K562 (cell line): Measurements from ENCODE around the gene PNPLA7. TPM values are rescaled to one million over a fixed set of nuclear protein-coding genes. Genes with fewer than 3 reads are reported as not detected.

Source experiments
- ATAC-seq: fragments of 200-7000 bp; cut with Tn5 transposase; 3 replicates; pipeline ENCODE4 v1.9.1; 2020; ENCODE audit warnings: moderate library complexity
- BruUV-seq: library from RNA; stranded (reverse); fragments of 400-500 nt; replicated peaks from 2 replicates; lab custom pipeline; 2021; lab: Mats Ljungman, UMichigan
- CTCF ChIA-PET: fragments of 300-600 bp; formaldehyde crosslinking; extraction: SDS; loops from one replicate; lab custom pipeline; 2021; ENCODE audit warnings: low intra/inter-chr PET ratio; lab: Yijun Ruan, JAX
- POLR2A ChIA-PET: fragments of 300-600, 350-650 bp; sonication (Branson Sonifier 250); formaldehyde crosslinking; extraction: SDS; loops from one replicate; lab custom pipeline; 2021; ENCODE audit warnings: antibody characterized with exemption, inconsistent platforms; lab: Yijun Ruan, JAX
- DNase-seq, 4 experiments: peaks; one replicate each; pipeline versions ENCODE4 v3.0.0 to v3.0.0-alpha.2; 2011 to 2018; ENCODE audit warnings: low spot score in 3 of 4, mixed read lengths in 3 of 4; ENCODE audit errors: extremely low read depth in 1 of 4
- FAIRE-seq: peaks from 2 replicates; lab custom pipeline; 2011; peaks lifted over from hg19 to GRCh38; lab: Jason Lieb, UNC
- H2AFZ ChIP-seq: 2 replicates; pipeline ENCODE4 v1.6.0; 2011; ENCODE audit warnings: low read depth, low read length, control low read depth, inconsistent platforms
- H3K27ac ChIP-seq: fragments of 200-600 bp; 3 replicates; pipeline ENCODE4 v1.8.0; 2011; ENCODE audit warnings: low read depth, mild to moderate bottlenecking, control low read depth, inconsistent platforms, low read length, moderate library complexity, mixed read lengths; ENCODE audit errors: extremely low read depth
- H3K27me3 ChIP-seq, 2 experiments: fragments of 300-600 bp in 1 of 2; 2 replicates in 1 of 2; 3 replicates in 1 of 2; pipeline versions ENCODE4 v1.6.0 to v1.8.0; 2011; ENCODE audit warnings: inconsistent platforms in 2 of 2, low read length in 2 of 2, mild to moderate bottlenecking in 1 of 2, mixed read lengths in 1 of 2, moderate library complexity in 1 of 2; ENCODE audit not compliant: control insufficient read depth in 2 of 2, insufficient read depth in 2 of 2
- H3K36me3 ChIP-seq: fragments of 300-600 bp; 3 replicates; pipeline ENCODE4 v1.8.0; 2011; ENCODE audit warnings: mild to moderate bottlenecking, low read length, inconsistent platforms; ENCODE audit not compliant: control insufficient read depth, insufficient read depth
- H3K4me1 ChIP-seq, 2 experiments: fragments of 200-600 bp in 1 of 2; replicated peaks in 1 of 2; 2 replicates in 1 of 2; 3 replicates in 1 of 2; pipeline versions ENCODE4 v1.5.1 to v1.8.0; 2011; ENCODE audit warnings: inconsistent platforms in 2 of 2, low read length in 2 of 2, mild to moderate bottlenecking in 1 of 2, mixed read lengths in 1 of 2, moderate library complexity in 1 of 2; ENCODE audit not compliant: control insufficient read depth in 2 of 2, insufficient read depth in 2 of 2
- H3K4me2 ChIP-seq: 2 replicates; pipeline ENCODE4 v1.6.1; 2011; ENCODE audit warnings: low read length, control low read depth, inconsistent platforms, mixed read lengths; ENCODE audit not compliant: insufficient read depth
- H3K4me3 ChIP-seq: fragments of 200-600 bp; sonication (generic), shearing (Covaris generic); 2 replicates; pipeline ENCODE4 v1.5.1; 2016; ENCODE audit warnings: control low read depth, inconsistent platforms
- H3K79me2 ChIP-seq: fragments of 200-600 bp; 3 replicates; pipeline ENCODE4 v1.8.0; 2011; ENCODE audit warnings: low read length, inconsistent platforms; ENCODE audit not compliant: control insufficient read depth, insufficient read depth
- H3K9ac ChIP-seq, 2 experiments: 2 replicates each; pipeline versions ENCODE4 v1.6.0 to v1.6.1; 2011; ENCODE audit warnings: low read depth in 2 of 2, low read length in 2 of 2, control low read depth in 1 of 2, inconsistent platforms in 1 of 2, mild to moderate bottlenecking in 1 of 2, mixed read lengths in 1 of 2; ENCODE audit not compliant: insufficient read depth in 1 of 2
- H3K9me1 ChIP-seq: one replicate; pipeline ENCODE4 v1.6.0; 2011; ENCODE audit warnings: inconsistent platforms, mild to moderate bottlenecking, low read length, moderate library complexity; ENCODE audit not compliant: control insufficient read depth, insufficient read depth
- H3K9me3 ChIP-seq: replicated peaks from 2 replicates; pipeline ENCODE4 v1.5.1; 2011; ENCODE audit warnings: low read depth, low read length, inconsistent platforms; ENCODE audit not compliant: control insufficient read depth, insufficient read depth
- H4K20me1 ChIP-seq: replicated peaks from 2 replicates; pipeline ENCODE4 v1.6.1; 2011; ENCODE audit warnings: low read length, inconsistent platforms, mixed read lengths; ENCODE audit not compliant: control insufficient read depth, insufficient read depth
- ARID3B ChIP-seq: fragments of 250-450 bp; sonication (Bioruptor Pico); IDR thresholded peaks from 2 replicates; pipeline ENCODE4 v1.4.0; 2020; ENCODE audit warnings: borderline replicate concordance
- CHCHD3 ChIP-seq: fragments of 250-450 bp; sonication (Bioruptor Pico); IDR thresholded peaks from 2 replicates; pipeline ENCODE4 v2.1.2; 2022; ENCODE audit warnings: mild to moderate bottlenecking
- CLOCK ChIP-seq: fragments of 250-450 bp; sonication (Bioruptor Pico); IDR thresholded peaks from 2 replicates; pipeline ENCODE4 v1.4.0; 2020; ENCODE audit warnings: mild to moderate bottlenecking, moderate library complexity, borderline replicate concordance
- CREB1 ChIP-seq, 2 experiments: sonication (generic) in 1 of 2; formaldehyde crosslinking in 1 of 2; IDR thresholded peaks; 2 replicates each; pipeline versions ENCODE4 v1.6.1 to v1.8.0; 2012 to 2022; ENCODE audit warnings: inconsistent platforms in 1 of 2, mild to moderate bottlenecking in 1 of 2, missing genetic modification reagents in 1 of 2, moderate library complexity in 1 of 2
- CREB3 ChIP-seq: fragments of 450-650 bp; conservative IDR thresholded peaks from 2 replicates; pipeline ENCODE4 v1.6.1; 2016; ENCODE audit warnings: missing genetic modification characterization, low read depth, mild to moderate bottlenecking, missing compliant biosample characterization, moderate library complexity
- ILF3 ChIP-seq: fragments of 450-650 bp; IDR thresholded peaks from 2 replicates; pipeline ENCODE4 v1.6.1; 2018; ENCODE audit warnings: antibody characterized with exemption, mild to moderate bottlenecking, moderate library complexity, borderline replicate concordance
- MAZ ChIP-seq, 2 experiments: fragments of 450-650 bp in 1 of 2; sonication (generic) in 1 of 2; formaldehyde crosslinking; IDR thresholded peaks in 1 of 2; conservative IDR thresholded peaks in 1 of 2; 2 replicates each; pipeline versions ENCODE4 v1.4.0 to v1.5.0; 2020; ENCODE audit warnings: mild to moderate bottlenecking in 1 of 2, missing genetic modification reagents in 1 of 2
- NR2C2 ChIP-seq, 2 experiments: fragments of 200-800 bp in 1 of 2; sonication (Bioruptor generic) in 1 of 2; sonication (generic) in 1 of 2; formaldehyde crosslinking in 1 of 2; IDR thresholded peaks; 2 replicates each; pipeline versions ENCODE4 v1.6.1 to v1.8.0; 2016 to 2022; ENCODE audit warnings: mild to moderate bottlenecking in 1 of 2, missing compliant biosample characterization in 1 of 2, missing genetic modification characterization in 1 of 2, missing genetic modification reagents in 1 of 2
- STAT5A ChIP-seq: IDR thresholded peaks from 2 replicates; pipeline ENCODE4 v1.6.1; 2012; ENCODE audit warnings: low read length, inconsistent platforms, borderline replicate concordance
- ZNF282 ChIP-seq: sonication (generic); formaldehyde crosslinking; IDR thresholded peaks from 2 replicates; pipeline ENCODE4 v1.8.1; 2023; ENCODE audit warnings: missing genetic modification reagents
- ZNF589 ChIP-seq: fragments of 200-800 bp; sonication (Bioruptor generic); IDR thresholded peaks from 2 replicates; pipeline ENCODE4 v1.6.1; 2016; ENCODE audit warnings: low read depth, missing genetic modification characterization, missing compliant biosample characterization
- ZNF668 ChIP-seq: fragments of 250-450 bp; sonication (Bioruptor Pico); IDR thresholded peaks from 2 replicates; pipeline ENCODE4 v1.8.0; 2022; ENCODE audit warnings: mild to moderate bottlenecking, inconsistent platforms
- WGBS: fragments of 100-300 bp; shearing (Covaris generic); methylation state at CpG from one replicate; pipeline ENCODE4 v1.1.6; 2016; ENCODE audit warnings: low coverage, mixed read lengths; ENCODE audit not compliant: insufficient coverage; ENCODE audit errors: missing lambda C conversion rate; 5-methylcytosine and 5-hydroxymethylcytosine counted together
- in situ Hi-C: fragments of 300-500 bp; cut with MboI; formaldehyde crosslinking; loops from 4 replicates; pipeline ENCODE4 v1.15.0; 2018; ENCODE audit warnings: inconsistent platforms, mixed read lengths
- intact Hi-C: fragments of 100-400 bp; cut with micrococcal nuclease; formaldehyde crosslinking; loops from 2 replicates; pipeline ENCODE4 v1.14.2; 2022
- polyA plus RNA-seq, 8 experiments: library from polyadenylated mRNA; depleted of rRNA in 4 of 8; stranded (reverse) in 5 of 8; unstranded in 3 of 8; fragments of >200 nt; fragmentation: Nextera tagmentation in 2 of 8; fragmentation: Illumina TruSeq in 1 of 8; extraction: Ambion mirVana in 2 of 8; extraction: Trizol in 1 of 8; gene quantifications; 2 replicates each; pipeline versions ENCODE4 v1.2.1 to v1.2.3, GENCODE V29; 2011 to 2014; ENCODE audit warnings: inconsistent platforms in 1 of 8, missing spikeins in 1 of 8
- total RNA-seq, 7 experiments: library from RNA; depleted of rRNA in 6 of 7; stranded (reverse); fragments of >200 nt in 6 of 7; fragmentation: Illumina TruSeq in 2 of 7; extraction: Trizol in 2 of 7; gene quantifications; 2 replicates each; pipeline versions ENCODE4 v1.2.1 to v1.2.3, GENCODE V29; 2011 to 2021; ENCODE audit warnings: low replicate concordance in 1 of 7

PNPLA7 gene
- total and polyA plus RNA-seq, 9 of the 15 experiments (the other 6 are each of a cell fraction or from before 2014, with no cell fraction given), result 0.01 to 0.85 (median 0.19) TPM; not detected in 1

- TF ChIP-seq CLOCK, result no peak
Measured at GRCh38 chr9:137484551-137485315, 65.5 kb downstream of the PNPLA7 start (continued).

- FAIRE-seq (peak; percentile 99), DNase-seq (peak; percentile 73 to 91 (median 76)), ATAC-seq (peak; percentile 95)
- H2AFZ ChIP-seq, result peak overlapping the region; percentile 89
- no peaks in the 10 kb centered on the region for H3K27me3 ChIP-seq
- in situ Hi-C loops, result no loop called here
- H3K9me1 ChIP-seq, result no peaks in the 10 kb centered on the region
- peak overlapping the region; percentile 82 for H3K27ac ChIP-seq
- H3K9me3 ChIP-seq, result no peaks in the 10 kb centered on the region
- ChIA-PET POLR2A (interaction anchor here (0.9 to 1.9 kb wide), 6 partner anchors 9 to 183 kb away, joined by 3 to 11 read pairs (median 4); no protein-coding TSS in a partner anchor), CTCF (no interaction called here)
- 44% methylated on average over 26 of the region's 26 CpGs for WGBS
- peaks cover 11 to 79% of the 10 kb centered on the region in 2 experiments for H3K4me1 ChIP-seq
- no peaks in the 10 kb centered on the region for H3K79me2 ChIP-seq
- no TSS peak for BruUV-seq
- H3K4me3 ChIP-seq, result no peak overlapping the region
- no peaks in the 10 kb centered on the region for H4K20me1 ChIP-seq
- H3K4me2 ChIP-seq, result peak overlapping the region; percentile 66
- H3K9ac ChIP-seq, result peak overlapping the region; percentile 51 to 90
- no peaks in the 10 kb centered on the region for H3K36me3 ChIP-seq
- intact Hi-C loops, result no loop called here
- 0 out of 2 replicates have a peak, but pooled peaks have one; percentile 62 for TF ChIP-seq ZNF668
- TF ChIP-seq ZNF589 (CRISPR knock-in tag), result peak; percentile 61
- no peak for TF ChIP-seq ILF3
- TF ChIP-seq NR2C2 (CRISPR knock-in tag; IDR thresholded peaks at IDR 0.05), result no peak
- TF ChIP-seq NR2C2 (tag; IDR thresholded peaks at IDR 0.05), result peak; percentile 41
- no peak for TF ChIP-seq ARID3B (CRISPR knock-in tag)
- no peak for TF ChIP-seq STAT5A
- no peak for TF ChIP-seq CREB1 (IDR thresholded peaks at IDR 0.05)
- TF ChIP-seq CREB1 (CRISPR knock-in tag; IDR thresholded peaks at IDR 0.05), result no peak
- TF ChIP-seq MAZ (CRISPR knock-in tag; conservative IDR thresholded peaks at IDR 0.05 in 1 of 2, IDR thresholded peaks at IDR 0.05 in 1 of 2), result no peak
- no peak for TF ChIP-seq ZNF282
- 0 out of 2 replicates have a peak, but pooled peaks have one; percentile 35 for TF ChIP-seq CREB3 (tag)
- no peak for TF ChIP-seq CHCHD3 (CRISPR knock-in tag)
Measured at GRCh38 chr9:137482094-137482781, 68.0 kb downstream of the PNPLA7 start.
